PFSK-1 (cell line): Measurements from ENCODE around the gene COQ8A.

Source experiments
- FOXP2 ChIP-seq: optimal IDR thresholded peaks from 2 replicates; pipeline ENCODE3; 2011; ENCODE audit warnings: borderline replicate concordance, control low read depth, inconsistent platforms; ENCODE audit not compliant: insufficient read depth; ENCODE audit errors: extremely low read length, extremely low read depth
- POLR2AphosphoS5 ChIP-seq: IDR thresholded peaks from 2 replicates; pipeline ENCODE4 v1.6.1; 2012; ENCODE audit warnings: low read depth, mild to moderate bottlenecking, control low read depth, low read length, moderate library complexity
- REST ChIP-seq, 2 experiments: IDR thresholded peaks; 2 replicates each; pipeline versions ENCODE4 v1.6.1 to v1.8.0; 2011 to 2012; ENCODE audit warnings: low read depth in 2 of 2, low read length in 2 of 2, control low read depth in 1 of 2, inconsistent platforms in 1 of 2, mild to moderate bottlenecking in 1 of 2, moderate library complexity in 1 of 2; ENCODE audit not compliant: insufficient read depth in 1 of 2
- SIN3A ChIP-seq: IDR thresholded peaks from 2 replicates; pipeline ENCODE4 v1.6.1; 2012; ENCODE audit warnings: mild to moderate bottlenecking, low read length, moderate library complexity, borderline replicate concordance; ENCODE audit not compliant: insufficient read depth
- TAF1 ChIP-seq: IDR thresholded peaks from 2 replicates; pipeline ENCODE4 v1.6.1; 2012; ENCODE audit warnings: low read length, control low read depth, borderline replicate concordance; ENCODE audit not compliant: insufficient read depth

COQ8A gene

GRCh38 chr1:226893936-226894335 is 46.2 kb upstream of the COQ8A start:
- TF ChIP-seq SIN3A (no peak), POLR2AphosphoS5 (no peak), TAF1 (no peak), FOXP2 (no peak), REST (IDR thresholded peaks at IDR 0.05; ENCODE audit: insufficient read depth in 1 of 2, low read depth in 2 of 2, low read length in 2 of 2) (no peak)

GRCh38 chr1:226894826-226895225 is 45.3 kb upstream of the COQ8A start:
- no peak for TF ChIP-seq SIN3A
- TF ChIP-seq TAF1, result no peak
- no peak for TF ChIP-seq REST (IDR thresholded peaks at IDR 0.05; ENCODE audit: insufficient read depth in 1 of 2, low read depth in 2 of 2, low read length in 2 of 2)
- no peak for TF ChIP-seq POLR2AphosphoS5
- TF ChIP-seq FOXP2, result no peak

GRCh38 chr1:226895644-226896043 is 44.5 kb upstream of the COQ8A start:
- TF ChIP-seq FOXP2 (no peak), SIN3A (no peak), TAF1 (no peak), REST (IDR thresholded peaks at IDR 0.05; ENCODE audit: insufficient read depth in 1 of 2, low read depth in 2 of 2, low read length in 2 of 2) (no peak), POLR2AphosphoS5 (no peak)

- no peak for TF ChIP-seq FOXP2
Observed at GRCh38 chr1:226898246-226898645, 41.8 kb upstream of the COQ8A start.

- TF ChIP-seq POLR2AphosphoS5 (no peak), SIN3A (no peak), TAF1 (no peak), REST (IDR thresholded peaks at IDR 0.05; ENCODE audit: insufficient read depth in 1 of 2, low read depth in 2 of 2, low read length in 2 of 2) (no peak), FOXP2 (no peak)
Observed at GRCh38 chr1:226901421-226901820, 38.7 kb upstream of the COQ8A start.
